ENCODE results near the gene ALG9.

DNA sequence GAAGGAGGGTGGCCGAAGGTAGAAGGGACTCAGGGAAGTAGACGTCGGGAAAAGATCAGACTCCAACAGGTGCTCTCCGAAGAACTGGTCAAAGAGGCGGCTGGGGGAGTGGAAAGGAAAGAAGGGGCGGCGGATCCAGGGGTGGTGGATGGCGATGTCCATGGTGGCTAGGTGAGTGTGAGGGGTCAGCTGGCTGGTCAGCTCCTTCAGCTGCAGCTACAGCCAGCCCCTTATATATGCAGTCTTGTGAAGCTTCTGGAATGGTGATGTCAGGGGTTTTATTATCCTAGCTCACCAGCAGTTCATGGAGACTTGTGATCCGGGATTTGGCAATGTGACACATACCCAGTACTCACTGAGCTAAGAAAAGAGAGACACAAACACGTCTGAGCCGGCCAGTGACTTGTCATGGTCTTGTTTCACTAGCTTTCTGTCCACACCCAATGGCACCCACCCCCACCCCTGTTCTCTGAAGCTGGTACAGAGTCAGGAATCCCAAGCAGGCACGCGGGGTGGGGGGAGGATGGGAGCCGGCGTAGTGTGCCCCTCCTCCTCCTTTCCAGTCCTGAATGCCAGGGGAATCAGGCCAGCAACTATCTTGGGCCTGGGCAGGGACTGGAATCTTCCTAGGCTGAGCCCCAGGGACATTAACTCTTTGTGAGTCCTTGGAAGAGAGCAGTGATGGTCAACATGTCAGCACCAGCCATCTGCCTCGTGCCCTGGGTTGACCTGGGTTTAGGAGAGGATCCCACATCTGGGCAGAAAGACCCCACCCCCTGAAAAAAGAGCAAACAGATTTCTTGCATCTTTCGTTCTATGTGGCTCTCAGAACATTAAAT lies 40.4 kb upstream of the ALG9 start, which contains the start of gene CRYAB:
- TF ChIP-seq, protein P1, sequence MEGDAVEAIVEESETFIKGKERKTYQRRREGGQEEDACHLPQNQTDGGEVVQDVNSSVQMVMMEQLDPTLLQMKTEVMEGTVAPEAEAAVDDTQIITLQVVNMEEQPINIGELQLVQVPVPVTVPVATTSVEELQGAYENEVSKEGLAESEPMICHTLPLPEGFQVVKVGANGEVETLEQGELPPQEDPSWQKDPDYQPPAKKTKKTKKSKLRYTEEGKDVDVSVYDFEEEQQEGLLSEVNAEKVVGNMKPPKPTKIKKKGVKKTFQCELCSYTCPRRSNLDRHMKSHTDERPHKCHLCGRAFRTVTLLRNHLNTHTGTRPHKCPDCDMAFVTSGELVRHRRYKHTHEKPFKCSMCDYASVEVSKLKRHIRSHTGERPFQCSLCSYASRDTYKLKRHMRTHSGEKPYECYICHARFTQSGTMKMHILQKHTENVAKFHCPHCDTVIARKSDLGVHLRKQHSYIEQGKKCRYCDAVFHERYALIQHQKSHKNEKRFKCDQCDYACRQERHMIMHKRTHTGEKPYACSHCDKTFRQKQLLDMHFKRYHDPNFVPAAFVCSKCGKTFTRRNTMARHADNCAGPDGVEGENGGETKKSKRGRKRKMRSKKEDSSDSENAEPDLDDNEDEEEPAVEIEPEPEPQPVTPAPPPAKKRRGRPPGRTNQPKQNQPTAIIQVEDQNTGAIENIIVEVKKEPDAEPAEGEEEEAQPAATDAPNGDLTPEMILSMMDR (IDR thresholded peaks at IDR 0.05) = no peak
- peak; percentile 75 for TF ChIP-seq EP300 (IDR thresholded peaks at IDR 0.05)
